ENCODE measurements around the gene TNRC6B. TPM values are rescaled to one million over a fixed set of nuclear protein-coding genes. Genes with fewer than 3 reads are reported as not detected.

Gene TNRC6B
- total and polyA plus RNA-seq, 9 donors = 7.0 to 21.7 (median 9.7) TPM

DNA sequence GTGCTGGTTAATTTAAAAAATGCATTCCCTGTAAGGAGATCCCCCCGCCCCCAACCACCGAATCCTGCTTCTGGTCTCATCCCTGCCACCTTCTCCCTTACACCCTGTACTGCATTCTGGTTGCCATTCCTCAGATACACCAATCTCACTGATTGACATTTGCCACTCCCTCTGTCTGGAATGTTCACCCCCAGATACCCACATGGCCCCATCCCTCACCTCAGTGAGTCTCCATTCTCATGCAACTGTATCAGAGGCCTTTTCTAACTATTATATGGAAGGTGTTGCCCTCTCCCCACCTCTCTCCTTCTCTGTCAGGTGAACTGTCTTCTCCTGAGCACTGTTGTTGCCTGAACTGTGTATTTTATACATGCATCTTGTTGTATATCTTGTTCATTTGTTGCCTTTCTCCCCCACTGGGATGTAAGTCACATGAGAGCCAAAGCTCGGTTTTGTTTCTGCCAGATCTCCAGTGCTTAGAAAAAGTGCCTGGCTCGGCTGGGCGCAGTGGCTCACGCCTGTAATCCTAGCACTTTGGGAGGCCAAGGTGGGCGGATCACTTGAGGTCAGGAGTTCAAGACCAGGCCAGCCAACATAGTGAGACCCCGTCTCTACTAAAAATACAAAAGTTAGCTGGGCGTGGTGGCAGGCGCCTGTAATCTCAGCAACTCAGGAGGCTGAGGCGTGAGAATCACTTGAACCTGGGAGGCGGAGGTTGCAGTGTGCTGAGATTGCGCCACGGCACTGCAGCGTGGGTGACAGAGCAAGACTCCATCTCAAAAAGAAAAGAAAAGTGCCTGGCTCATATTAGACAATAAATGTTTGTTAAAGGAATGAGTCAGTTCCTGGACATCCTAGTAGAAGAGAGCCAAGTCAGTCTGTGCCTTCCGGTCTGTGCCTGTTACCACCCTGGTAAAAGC, 61.0 kb downstream of the TNRC6B start:
- Histone ChIP-seq H3K9me3 (replicated peaks; ENCODE audit: control insufficient read depth, low read depth, low read length) (no peaks in the 10 kb centered on the region), H3K27me3 (ENCODE audit: control insufficient read depth, insufficient read depth, low read length) (no peaks in the 10 kb centered on the region), H3K4me1 (ENCODE audit: control insufficient read depth, insufficient read depth, low read length) (peaks cover 29% of the 10 kb centered on the region), H3K27ac (ENCODE audit: low read length) (no peak overlapping the region), H3K4me3 (ENCODE audit: low read length) (no peak overlapping the region), H3K36me3 (ENCODE audit: control insufficient read depth, insufficient read depth, low read length) (peaks cover 7% of the 10 kb centered on the region)
- DNase-seq = no peak
- 71% methylated on average over 15 of the region's 16 CpGs for WGBS (ENCODE audit: insufficient coverage)

DNA sequence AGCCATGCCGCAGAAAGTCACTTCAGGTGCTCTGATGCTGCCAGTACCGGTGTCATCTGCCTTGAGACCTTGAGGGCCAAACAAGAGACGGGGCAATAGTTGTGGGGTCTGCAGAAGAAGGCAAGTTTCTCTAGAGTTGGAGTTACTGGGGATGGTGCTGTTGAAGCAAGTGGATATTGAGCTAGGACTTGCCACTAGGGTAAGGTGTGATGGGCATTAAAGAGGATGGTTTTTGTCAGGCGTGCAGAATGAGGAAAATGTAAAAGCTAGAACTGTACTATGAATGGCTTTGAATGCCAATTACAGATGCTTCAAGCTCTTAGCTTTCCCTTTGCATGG, 61.6 kb downstream of the TNRC6B start:
- Histone ChIP-seq H3K36me3 (ENCODE audit: control insufficient read depth, insufficient read depth, low read length) (peaks cover 7% of the 10 kb centered on the region), H3K9me3 (replicated peaks; ENCODE audit: control insufficient read depth, low read depth, low read length) (no peaks in the 10 kb centered on the region), H3K4me3 (ENCODE audit: low read length) (no peak overlapping the region), H3K27me3 (ENCODE audit: control insufficient read depth, insufficient read depth, low read length) (no peaks in the 10 kb centered on the region), H3K4me1 (ENCODE audit: control insufficient read depth, insufficient read depth, low read length) (peaks cover 29% of the 10 kb centered on the region), H3K27ac (ENCODE audit: low read length) (no peak overlapping the region)
- WGBS (ENCODE audit: insufficient coverage) = 93% methylated on average over 4 of the region's 4 CpGs
- DNase-seq = no peak

DNA sequence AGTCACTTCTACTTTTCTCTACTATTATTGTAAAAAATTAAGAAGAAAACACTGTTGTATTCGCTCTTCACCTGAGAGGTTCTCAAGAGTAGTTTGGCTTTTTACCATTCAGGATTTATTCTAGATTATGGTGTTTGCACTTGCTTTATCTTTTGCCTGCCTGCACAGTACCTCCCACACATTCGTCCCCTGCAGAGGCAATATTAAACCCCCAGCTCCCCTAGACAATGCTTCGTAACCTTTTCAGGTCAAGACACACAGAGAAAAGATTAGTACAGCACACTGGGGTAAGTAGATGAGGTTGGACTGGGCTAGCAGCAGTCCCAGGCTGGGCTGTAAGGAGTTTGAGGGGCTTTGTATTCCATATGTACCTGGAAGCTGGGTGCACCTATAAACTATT, 62.4 kb downstream of the TNRC6B start:
- H3K9me3 ChIP-seq (replicated peaks; ENCODE audit: control insufficient read depth, low read depth, low read length) = no peaks in the 10 kb centered on the region
- H3K4me3 ChIP-seq (ENCODE audit: low read length) = no peak overlapping the region
- peaks cover 28% of the 10 kb centered on the region for H3K4me1 ChIP-seq (ENCODE audit: control insufficient read depth, insufficient read depth, low read length)
- H3K27me3 ChIP-seq (ENCODE audit: control insufficient read depth, insufficient read depth, low read length) = no peaks in the 10 kb centered on the region
- H3K27ac ChIP-seq (ENCODE audit: low read length) = no peak overlapping the region
- WGBS (ENCODE audit: insufficient coverage) = no CpG with 5 or more reads among the region's 3 CpGs
- peaks cover 6% of the 10 kb centered on the region for H3K36me3 ChIP-seq (ENCODE audit: control insufficient read depth, insufficient read depth, low read length)
- no peak for DNase-seq

DNA sequence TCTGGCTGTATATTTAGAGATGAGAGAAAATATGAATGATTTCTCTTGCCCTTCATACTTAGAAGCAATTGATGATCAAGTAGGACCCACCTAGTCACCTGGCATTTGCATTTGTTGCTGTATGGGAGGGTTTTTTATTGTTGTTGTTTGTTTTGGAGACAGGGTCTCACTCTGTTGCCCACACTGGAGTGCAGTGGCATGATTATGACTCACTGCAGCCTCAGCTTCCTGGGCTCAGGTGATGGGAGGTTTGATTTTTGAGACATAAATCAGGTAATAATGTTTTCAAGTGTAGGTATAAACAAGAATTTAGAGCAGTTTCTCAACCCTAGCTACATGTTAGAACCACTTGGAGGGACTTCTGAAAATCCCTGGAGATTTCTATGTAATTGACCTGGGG, 63.0 kb downstream of the TNRC6B start:
- Histone ChIP-seq H3K4me1 (ENCODE audit: control insufficient read depth, insufficient read depth, low read length) (peaks cover 25% of the 10 kb centered on the region), H3K27me3 (ENCODE audit: control insufficient read depth, insufficient read depth, low read length) (no peaks in the 10 kb centered on the region), H3K9me3 (replicated peaks; ENCODE audit: control insufficient read depth, low read depth, low read length) (no peaks in the 10 kb centered on the region), H3K36me3 (ENCODE audit: control insufficient read depth, insufficient read depth, low read length) (peaks cover 4% of the 10 kb centered on the region), H3K27ac (ENCODE audit: low read length) (no peak overlapping the region), H3K4me3 (ENCODE audit: low read length) (no peak overlapping the region)
- DNase-seq = no peak

DNA sequence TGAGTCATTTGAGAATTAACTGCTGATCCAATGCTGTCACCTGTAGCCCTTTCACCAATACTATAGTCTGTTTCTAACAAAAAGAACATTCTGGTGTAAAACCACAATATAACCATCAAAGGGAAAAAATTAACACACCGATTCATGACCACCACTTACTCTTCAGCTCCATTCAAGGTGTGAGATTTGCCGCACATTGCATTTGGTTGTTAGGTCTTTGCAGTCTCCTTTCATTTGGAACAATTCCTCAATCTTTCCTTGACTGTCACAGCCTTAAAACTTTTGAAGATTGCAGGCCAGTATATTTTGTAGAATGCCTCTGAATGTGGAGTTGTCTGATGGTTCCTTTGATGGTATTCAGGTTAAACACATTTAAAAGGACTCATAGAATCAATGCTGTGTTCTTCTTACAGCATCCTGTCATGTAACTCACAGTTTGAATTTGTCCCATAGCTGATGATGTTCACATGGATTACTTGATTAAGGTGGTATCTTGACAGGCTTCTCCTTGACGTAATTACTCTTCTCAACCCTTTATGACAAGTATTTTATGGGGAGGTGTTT, 63.6 kb downstream of the TNRC6B start:
- H3K36me3 ChIP-seq (ENCODE audit: control insufficient read depth, insufficient read depth, low read length) = peaks cover 6% of the 10 kb centered on the region
- peaks cover 24% of the 10 kb centered on the region for H3K4me1 ChIP-seq (ENCODE audit: control insufficient read depth, insufficient read depth, low read length)
- no CpG with 5 or more reads among the region's 3 CpGs for whole genome bisulfite sequencing (ENCODE audit: insufficient coverage)
- DNase-seq = no peak
- no peaks in the 10 kb centered on the region for H3K9me3 ChIP-seq (replicated peaks; ENCODE audit: control insufficient read depth, low read depth, low read length)
- no peak overlapping the region for H3K4me3 ChIP-seq (ENCODE audit: low read length)
- H3K27me3 ChIP-seq (ENCODE audit: control insufficient read depth, insufficient read depth, low read length) = no peaks in the 10 kb centered on the region
- no peak overlapping the region for H3K27ac ChIP-seq (ENCODE audit: low read length)

DNA sequence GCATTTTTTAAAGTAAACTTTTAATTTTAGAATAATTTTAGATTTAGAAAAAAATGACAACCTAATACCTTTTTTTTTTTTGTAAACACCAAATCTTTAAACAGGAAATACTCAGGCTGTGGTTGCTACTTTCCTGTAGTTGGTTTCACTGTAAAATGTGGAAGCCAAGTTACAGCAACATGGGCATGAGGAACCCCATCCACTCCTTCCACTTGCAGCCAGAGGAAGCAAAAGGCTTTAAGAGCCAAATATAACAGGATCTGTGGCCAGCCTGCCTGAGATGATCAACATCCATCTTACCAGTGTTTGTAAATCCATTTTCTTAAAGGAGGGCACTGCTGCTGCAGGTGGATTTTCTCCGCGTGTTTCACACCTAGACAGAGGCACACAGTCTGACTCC, 66.2 kb downstream of the TNRC6B start:
- Histone ChIP-seq H3K27ac (ENCODE audit: low read length) (no peak overlapping the region), H3K36me3 (ENCODE audit: control insufficient read depth, insufficient read depth, low read length) (peaks cover 15% of the 10 kb centered on the region), H3K4me3 (ENCODE audit: low read length) (no peak overlapping the region), H3K27me3 (ENCODE audit: control insufficient read depth, insufficient read depth, low read length) (no peaks in the 10 kb centered on the region), H3K4me1 (ENCODE audit: control insufficient read depth, insufficient read depth, low read length) (peaks cover 4% of the 10 kb centered on the region), H3K9me3 (replicated peaks; ENCODE audit: control insufficient read depth, low read depth, low read length) (no peaks in the 10 kb centered on the region)
- DNase-seq = peak; percentile 40
- WGBS (ENCODE audit: insufficient coverage) = no CpG with 5 or more reads among the region's 2 CpGs

DNA sequence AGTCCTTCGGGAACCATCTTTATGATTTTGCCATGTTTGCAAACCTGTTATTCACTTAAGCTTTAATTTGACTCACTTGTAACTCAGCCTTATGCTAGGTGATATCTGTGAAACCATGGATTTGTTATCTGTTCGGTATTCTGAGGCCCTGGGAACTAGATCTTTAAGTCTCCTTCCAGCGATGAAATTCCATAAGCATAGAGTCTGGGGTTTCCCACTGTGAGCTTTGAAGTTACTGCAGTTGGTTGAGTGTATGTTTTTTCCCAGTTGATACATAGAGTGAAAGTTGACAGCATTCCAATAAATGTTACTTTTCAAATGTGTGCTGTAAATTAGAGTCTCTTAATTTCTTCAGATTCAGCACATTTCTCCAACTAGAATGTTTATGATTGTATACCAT, 66.9 kb downstream of the TNRC6B start:
- H3K4me3 ChIP-seq (ENCODE audit: low read length) = no peak overlapping the region
- WGBS (ENCODE audit: insufficient coverage) = 83% methylated on average over 1 of the region's 3 CpGs
- no peak for DNase-seq

DNA sequence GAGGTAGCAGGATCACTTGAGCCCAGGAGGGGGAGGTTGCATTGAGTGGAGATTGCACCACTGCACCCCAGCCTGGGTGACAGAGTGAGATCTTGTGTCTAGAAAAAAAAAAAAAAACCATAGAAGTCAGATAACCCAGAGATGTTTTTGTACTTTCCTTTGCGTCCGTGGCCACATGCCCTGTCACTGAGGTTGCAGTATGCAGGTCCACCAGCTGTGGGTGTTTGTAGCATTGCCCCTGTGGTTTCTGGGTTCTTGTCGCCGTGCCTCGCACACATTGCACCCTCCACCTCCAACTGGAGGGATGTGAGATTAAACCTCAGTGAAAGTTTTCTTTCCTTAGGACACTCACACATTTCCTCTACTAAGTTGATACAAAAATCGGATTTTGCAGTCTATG, 70.3 kb downstream of the TNRC6B start:
- no peak overlapping the region for H3K27ac ChIP-seq (ENCODE audit: low read length)
- no CpG with 5 or more reads among the region's 6 CpGs for WGBS (ENCODE audit: insufficient coverage)
- H3K36me3 ChIP-seq (ENCODE audit: control insufficient read depth, insufficient read depth, low read length) = peaks cover 23% of the 10 kb centered on the region
- no peaks in the 10 kb centered on the region for H3K9me3 ChIP-seq (replicated peaks; ENCODE audit: control insufficient read depth, low read depth, low read length)
- no peaks in the 10 kb centered on the region for H3K27me3 ChIP-seq (ENCODE audit: control insufficient read depth, insufficient read depth, low read length)
- H3K4me3 ChIP-seq (ENCODE audit: low read length) = no peak overlapping the region
- no peak for DNase-seq
- no peaks in the 10 kb centered on the region for H3K4me1 ChIP-seq (ENCODE audit: control insufficient read depth, insufficient read depth, low read length)

More for the DNA sequence above, 66.9 kb downstream of the TNRC6B start:
- Histone ChIP-seq H3K4me1 (ENCODE audit: control insufficient read depth, insufficient read depth, low read length) (no peaks in the 10 kb centered on the region), H3K9me3 (replicated peaks; ENCODE audit: control insufficient read depth, low read depth, low read length) (no peaks in the 10 kb centered on the region), H3K27ac (ENCODE audit: low read length) (no peak overlapping the region), H3K36me3 (ENCODE audit: control insufficient read depth, insufficient read depth, low read length) (peaks cover 19% of the 10 kb centered on the region), H3K27me3 (ENCODE audit: control insufficient read depth, insufficient read depth, low read length) (no peaks in the 10 kb centered on the region)

DNA sequence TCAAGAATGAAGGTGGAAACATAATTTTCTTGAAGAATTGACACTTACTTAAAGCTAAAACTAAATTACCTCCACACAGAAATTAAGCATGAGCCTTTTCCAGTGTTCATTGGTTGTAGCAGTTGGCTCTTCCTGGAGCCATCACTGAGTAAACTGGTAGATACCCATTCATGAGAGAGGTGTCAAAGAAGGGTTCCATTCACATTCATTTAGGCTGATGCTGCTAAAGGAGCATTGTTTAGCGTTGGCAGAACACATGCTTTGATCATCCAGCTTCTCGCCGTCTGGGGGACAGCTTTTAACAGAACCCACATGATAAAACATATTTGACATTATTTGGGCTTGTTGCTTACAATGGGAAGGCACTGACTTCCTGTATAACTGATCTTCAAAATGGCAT, 71.6 kb downstream of the TNRC6B start:
- Histone ChIP-seq H3K4me3 (ENCODE audit: low read length) (no peak overlapping the region), H3K36me3 (ENCODE audit: control insufficient read depth, insufficient read depth, low read length) (peaks cover 29% of the 10 kb centered on the region), H3K27ac (ENCODE audit: low read length) (no peak overlapping the region), H3K9me3 (replicated peaks; ENCODE audit: control insufficient read depth, low read depth, low read length) (no peaks in the 10 kb centered on the region), H3K27me3 (ENCODE audit: control insufficient read depth, insufficient read depth, low read length) (no peaks in the 10 kb centered on the region), H3K4me1 (ENCODE audit: control insufficient read depth, insufficient read depth, low read length) (no peaks in the 10 kb centered on the region)
- no CpG with 5 or more reads among the region's 3 CpGs for WGBS (ENCODE audit: insufficient coverage)
- no peak for DNase-seq

DNA sequence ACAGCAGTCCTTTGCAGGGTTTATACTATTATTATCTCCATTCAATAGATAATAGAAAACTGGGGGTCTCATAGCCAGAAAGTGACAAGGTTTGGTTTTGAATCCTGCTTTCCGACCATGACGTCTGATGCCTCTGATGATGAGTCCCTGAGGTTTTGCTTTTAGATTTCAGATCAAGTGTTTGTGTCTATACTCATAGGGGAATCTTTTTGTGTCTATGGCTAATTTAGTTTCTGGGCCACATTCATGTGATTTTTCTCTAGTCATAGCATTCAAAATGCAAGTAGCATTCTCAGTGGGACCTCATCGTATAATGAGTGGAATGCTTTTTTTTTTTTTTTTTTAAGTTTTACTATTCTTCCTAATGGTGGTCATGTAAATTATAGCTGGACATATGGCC, 72.9 kb downstream of the TNRC6B start:
- Histone ChIP-seq H3K27ac (ENCODE audit: low read length) (no peak overlapping the region), H3K4me1 (ENCODE audit: control insufficient read depth, insufficient read depth, low read length) (no peaks in the 10 kb centered on the region), H3K36me3 (ENCODE audit: control insufficient read depth, insufficient read depth, low read length) (peaks cover 29% of the 10 kb centered on the region), H3K4me3 (ENCODE audit: low read length) (no peak overlapping the region), H3K9me3 (replicated peaks; ENCODE audit: control insufficient read depth, low read depth, low read length) (no peaks in the 10 kb centered on the region), H3K27me3 (ENCODE audit: control insufficient read depth, insufficient read depth, low read length) (no peaks in the 10 kb centered on the region)
- no peak for DNase-seq
- no CpG with 5 or more reads among the region's 3 CpGs for WGBS (ENCODE audit: insufficient coverage)
